ENCODE measurements around the gene NALF2.

GRCh38 chrX:69510137-69510715 is 6.1 kb downstream of the NALF2 start:
- TF ChIP-seq RAD21 (IDR thresholded peaks at IDR 0.05; ENCODE audit: low read depth) = no peak
- TF ChIP-seq FOXM1 (IDR thresholded peaks at IDR 0.05; ENCODE audit: borderline replicate concordance, low read depth) = no peak
- TF ChIP-seq REST (IDR thresholded peaks at IDR 0.05; ENCODE audit: low read depth) = no peak
- no peak for TF ChIP-seq TAF1 (IDR thresholded peaks at IDR 0.05; ENCODE audit: low read depth)
- TF ChIP-seq NFIC (IDR thresholded peaks at IDR 0.05) = no peak
- TF ChIP-seq, protein P1, sequence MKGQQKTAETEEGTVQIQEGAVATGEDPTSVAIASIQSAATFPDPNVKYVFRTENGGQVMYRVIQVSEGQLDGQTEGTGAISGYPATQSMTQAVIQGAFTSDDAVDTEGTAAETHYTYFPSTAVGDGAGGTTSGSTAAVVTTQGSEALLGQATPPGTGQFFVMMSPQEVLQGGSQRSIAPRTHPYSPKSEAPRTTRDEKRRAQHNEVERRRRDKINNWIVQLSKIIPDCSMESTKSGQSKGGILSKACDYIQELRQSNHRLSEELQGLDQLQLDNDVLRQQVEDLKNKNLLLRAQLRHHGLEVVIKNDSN (IDR thresholded peaks at IDR 0.05) = no peak
- no peak for TF ChIP-seq CEBPB (IDR thresholded peaks at IDR 0.05)
- no peak for TF ChIP-seq EP300 (IDR thresholded peaks at IDR 0.05; ENCODE audit: borderline replicate concordance)
